KMS-11 (cell line): ENCODE results near the gene RAPGEF5.

Experiments used
- H2AFZ ChIP-seq: fragments of 200-600 bp; sonication (generic); 2 replicates; pipeline ENCODE4 v1.6.1; 2016; ENCODE audit warnings: antibody characterized with exemption, mixed run types, low read depth
- H3K27ac ChIP-seq: fragments of 200-600 bp; sonication (generic); 2 replicates; pipeline ENCODE4 v1.6.1; 2016; ENCODE audit warnings: mild to moderate bottlenecking, mixed run types
- H3K27me3 ChIP-seq: fragments of 200-600 bp; sonication (generic); 2 replicates; pipeline ENCODE4 v1.6.1; 2017; ENCODE audit warnings: mild to moderate bottlenecking, low read depth, mixed run types, moderate library complexity; ENCODE audit not compliant: insufficient read depth
- H3K36me3 ChIP-seq: fragments of 200-600 bp; sonication (generic); 2 replicates; pipeline ENCODE4 v1.6.1; 2017; ENCODE audit warnings: mild to moderate bottlenecking, mixed run types; ENCODE audit not compliant: insufficient read depth
- H3K4me1 ChIP-seq: fragments of 200-600 bp; sonication (generic); 2 replicates; pipeline ENCODE4 v1.6.1; 2016; ENCODE audit warnings: mild to moderate bottlenecking, low read depth, mixed run types; ENCODE audit not compliant: poor library complexity, severe bottlenecking
- H3K4me2 ChIP-seq: fragments of 200-600 bp; sonication (generic); 2 replicates; pipeline ENCODE4 v1.7.0; 2016; ENCODE audit warnings: mild to moderate bottlenecking, mixed run types
- H3K4me3 ChIP-seq: fragments of 200-600 bp; sonication (generic); IDR thresholded peaks from 2 replicates; pipeline ENCODE4 v1.6.1; 2017; ENCODE audit warnings: low read depth, low read length, mixed read lengths; ENCODE audit not compliant: insufficient read depth
- H3K79me2 ChIP-seq: fragments of 200-600 bp; sonication (generic); 2 replicates; pipeline ENCODE4 v1.6.1; 2016; ENCODE audit warnings: low read depth, mixed run types; ENCODE audit not compliant: insufficient read depth
- H3K9ac ChIP-seq: fragments of 200-600 bp; sonication (generic); 2 replicates; pipeline ENCODE4 v1.6.1; 2016; ENCODE audit warnings: mild to moderate bottlenecking, mixed run types
- H4K20me1 ChIP-seq: fragments of 200-600 bp; sonication (generic); 2 replicates; pipeline ENCODE4 v1.6.1; 2016; ENCODE audit warnings: mild to moderate bottlenecking, mixed run types; ENCODE audit not compliant: insufficient read depth
- TF ChIP-seq, protein P1 (sequence below): fragments of 200-600 bp; sonication (generic); conservative IDR thresholded peaks from 2 replicates; pipeline ENCODE4 v1.6.1; 2017; ENCODE audit warnings: low read depth, mild to moderate bottlenecking, antibody characterized with exemption, low read length, moderate library complexity, mixed read lengths

Gene RAPGEF5

DNA sequence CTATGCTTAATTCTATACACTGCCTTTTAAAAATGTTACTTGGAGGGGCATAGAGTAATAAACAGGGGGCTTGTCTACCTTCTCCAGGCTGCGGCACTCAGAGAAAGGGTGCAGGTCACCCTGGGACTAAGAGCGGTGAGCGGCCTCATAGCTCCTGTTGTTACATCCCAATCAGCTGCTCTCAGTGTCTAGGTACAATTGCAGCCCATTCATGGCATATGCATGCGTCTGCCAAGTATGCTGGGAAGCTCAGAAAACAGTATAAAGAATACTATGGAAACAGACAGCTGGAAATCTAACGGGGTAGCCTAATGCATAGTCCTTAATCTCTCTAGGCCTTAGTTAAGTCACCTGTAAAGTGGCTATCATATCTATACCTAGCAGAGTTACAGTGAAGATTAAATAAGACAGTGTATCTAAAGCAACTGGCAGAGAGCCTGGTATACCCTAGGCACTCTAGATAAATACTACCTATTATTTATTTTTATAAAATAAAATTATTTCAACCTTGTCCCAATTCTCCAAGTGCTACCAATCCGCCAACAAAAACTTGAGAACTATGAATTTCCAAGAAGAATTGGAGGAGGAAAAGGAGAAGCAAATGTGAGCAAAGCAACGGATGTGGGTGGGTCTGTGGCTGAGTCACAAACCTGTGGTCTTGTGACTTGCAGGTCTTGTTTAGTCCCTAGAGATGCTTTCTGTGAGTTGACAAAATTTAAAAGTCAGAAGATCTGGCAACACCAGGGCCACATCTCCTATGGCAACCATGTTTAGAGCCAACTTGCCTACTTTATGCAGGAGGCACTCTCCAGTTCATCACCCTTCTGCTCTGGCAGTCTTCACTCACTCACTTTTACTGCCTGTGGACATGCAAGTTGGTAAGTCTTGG, 183.0 kb downstream of the RAPGEF5 start:
- Histone ChIP-seq H3K36me3 (no peaks in the 10 kb centered on the region), H3K27me3 (no peaks in the 10 kb centered on the region), H3K4me1 (no peaks in the 10 kb centered on the region), H3K4me2 (no peak overlapping the region), H4K20me1 (no peaks in the 10 kb centered on the region), H3K79me2 (no peaks in the 10 kb centered on the region), H3K27ac (no peak overlapping the region), H3K4me3 (no peak overlapping the region), H3K9ac (no peak overlapping the region), H2AFZ (no peak overlapping the region)
- TF ChIP-seq, protein P1, sequence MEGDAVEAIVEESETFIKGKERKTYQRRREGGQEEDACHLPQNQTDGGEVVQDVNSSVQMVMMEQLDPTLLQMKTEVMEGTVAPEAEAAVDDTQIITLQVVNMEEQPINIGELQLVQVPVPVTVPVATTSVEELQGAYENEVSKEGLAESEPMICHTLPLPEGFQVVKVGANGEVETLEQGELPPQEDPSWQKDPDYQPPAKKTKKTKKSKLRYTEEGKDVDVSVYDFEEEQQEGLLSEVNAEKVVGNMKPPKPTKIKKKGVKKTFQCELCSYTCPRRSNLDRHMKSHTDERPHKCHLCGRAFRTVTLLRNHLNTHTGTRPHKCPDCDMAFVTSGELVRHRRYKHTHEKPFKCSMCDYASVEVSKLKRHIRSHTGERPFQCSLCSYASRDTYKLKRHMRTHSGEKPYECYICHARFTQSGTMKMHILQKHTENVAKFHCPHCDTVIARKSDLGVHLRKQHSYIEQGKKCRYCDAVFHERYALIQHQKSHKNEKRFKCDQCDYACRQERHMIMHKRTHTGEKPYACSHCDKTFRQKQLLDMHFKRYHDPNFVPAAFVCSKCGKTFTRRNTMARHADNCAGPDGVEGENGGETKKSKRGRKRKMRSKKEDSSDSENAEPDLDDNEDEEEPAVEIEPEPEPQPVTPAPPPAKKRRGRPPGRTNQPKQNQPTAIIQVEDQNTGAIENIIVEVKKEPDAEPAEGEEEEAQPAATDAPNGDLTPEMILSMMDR = no peak

DNA sequence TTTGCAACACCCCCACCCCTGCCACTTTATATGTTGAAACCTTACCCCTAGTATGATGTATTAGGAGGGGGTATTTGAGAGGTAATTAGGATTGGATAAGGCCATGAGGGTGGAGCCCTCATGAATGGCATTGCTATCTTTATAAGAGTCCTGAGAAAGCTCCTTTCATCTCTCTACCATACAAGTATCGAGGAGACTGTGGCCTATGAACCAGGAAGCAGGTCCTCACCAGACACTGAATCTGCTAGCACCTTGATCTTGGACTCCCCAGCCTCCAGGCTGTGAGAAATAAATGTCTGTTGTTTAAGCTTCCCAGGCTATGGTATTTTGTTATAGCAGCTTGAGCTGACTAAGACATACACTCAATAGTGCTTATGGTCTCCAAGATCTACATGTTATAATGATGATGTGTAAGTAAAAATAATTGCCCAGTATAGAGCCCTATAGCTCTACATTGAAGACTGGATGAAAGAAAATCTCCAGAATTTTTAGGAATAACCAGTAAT, 188.8 kb downstream of the RAPGEF5 start:
- no peak overlapping the region for H3K4me2 ChIP-seq
- no peaks in the 10 kb centered on the region for H4K20me1 ChIP-seq
- H3K9ac ChIP-seq = no peak overlapping the region
- H3K4me1 ChIP-seq = no peaks in the 10 kb centered on the region
- TF ChIP-seq, protein P1 = no peak
- no peaks in the 10 kb centered on the region for H3K36me3 ChIP-seq
- no peak overlapping the region for H2AFZ ChIP-seq
- H3K4me3 ChIP-seq = no peak overlapping the region
- H3K79me2 ChIP-seq = no peaks in the 10 kb centered on the region
- H3K27ac ChIP-seq = no peak overlapping the region
- no peaks in the 10 kb centered on the region for H3K27me3 ChIP-seq

DNA sequence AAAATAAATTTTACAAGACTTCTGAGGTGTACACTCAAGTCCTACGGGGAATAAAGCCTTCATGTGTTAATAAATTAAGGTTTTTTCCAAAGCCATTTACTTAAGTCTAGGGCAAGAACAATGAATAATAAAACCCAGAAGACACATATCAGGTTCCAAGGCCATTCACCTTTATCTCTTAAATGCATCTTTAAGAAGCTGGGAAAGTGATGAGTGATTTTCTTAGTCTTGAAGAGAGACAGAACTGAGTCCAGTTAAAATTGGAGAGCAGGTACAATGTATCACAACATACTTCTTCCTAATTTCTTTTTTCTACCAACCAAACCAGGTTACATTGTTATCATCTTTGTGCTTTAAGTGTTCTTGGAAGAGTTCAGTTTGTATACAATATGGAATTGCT, 189.5 kb downstream of the RAPGEF5 start:
- H3K27ac ChIP-seq = no peak overlapping the region
- no peaks in the 10 kb centered on the region for H4K20me1 ChIP-seq
- no peak overlapping the region for H3K9ac ChIP-seq
- TF ChIP-seq, protein P1 = no peak
- H2AFZ ChIP-seq = no peak overlapping the region
- no peaks in the 10 kb centered on the region for H3K79me2 ChIP-seq
- no peaks in the 10 kb centered on the region for H3K4me1 ChIP-seq
- no peaks in the 10 kb centered on the region for H3K36me3 ChIP-seq
- H3K4me2 ChIP-seq = no peak overlapping the region
- no peak overlapping the region for H3K4me3 ChIP-seq
- H3K27me3 ChIP-seq = no peaks in the 10 kb centered on the region

DNA sequence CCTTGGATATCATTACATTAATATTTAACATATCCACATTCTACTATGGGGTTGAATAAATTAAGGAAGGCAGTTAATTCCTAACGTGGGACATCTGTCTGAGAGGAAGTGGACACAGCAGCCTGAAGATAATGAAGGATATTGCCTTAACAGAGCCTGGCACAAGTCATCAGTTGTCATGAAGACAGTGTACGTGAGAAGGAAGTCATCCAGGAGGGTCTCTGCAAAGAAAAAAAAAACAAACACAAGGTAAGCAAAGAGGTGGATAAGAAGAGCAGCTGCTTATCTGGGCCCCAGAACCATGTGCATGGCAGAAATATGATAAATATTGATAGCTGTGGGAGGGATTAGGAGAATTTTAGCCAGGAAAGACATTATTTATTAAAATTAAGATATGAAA, 190.0 kb downstream of the RAPGEF5 start:
- Histone ChIP-seq H3K36me3 (no peaks in the 10 kb centered on the region), H3K4me3 (no peak overlapping the region), H3K4me1 (no peaks in the 10 kb centered on the region), H3K27me3 (no peaks in the 10 kb centered on the region), H3K27ac (no peak overlapping the region), H4K20me1 (no peaks in the 10 kb centered on the region), H3K9ac (no peak overlapping the region), H3K4me2 (no peak overlapping the region), H2AFZ (no peak overlapping the region), H3K79me2 (no peaks in the 10 kb centered on the region)
- TF ChIP-seq, protein P1 = no peak
